ENCODE measurements around the gene ADAMTSL4. TPM values are rescaled to one million over a fixed set of nuclear protein-coding genes. Genes with fewer than 3 reads are reported as not detected.

ADAMTSL4 gene
- total and polyA plus RNA-seq, 2 experiments from 2014 or later, result 44.2 to 51.9 TPM

- H3K4me3 ChIP-seq, result no peak overlapping the region
- TF ChIP-seq CTCF (IDR thresholded peaks at IDR 0.05; ENCODE audit: low read depth, low read length), result no peak
These were observed 21.0 kb upstream of the ADAMTSL4 start for GRCh38 chr1:150528196-150528595.

GRCh38 chr1:150529017-150529416, 20.2 kb upstream of the ADAMTSL4 start:
- Histone ChIP-seq H3K27ac (no peak overlapping the region), H3K36me3 (no peaks in the 10 kb centered on the region), H3K9me3 (ENCODE audit: low read depth) (no peaks in the 10 kb centered on the region), H3K4me1 (ENCODE audit: low read depth) (no peaks in the 10 kb centered on the region), H3K27me3 (no peaks in the 10 kb centered on the region), H3K4me3 (no peak overlapping the region)
- no peak for TF ChIP-seq CTCF (IDR thresholded peaks at IDR 0.05; ENCODE audit: low read depth, low read length)
- peak in 1 of 2 donors; percentile 91 for DNase-seq (ENCODE audit: low read depth in 1 of 2, low spot score in 1 of 2)

More at GRCh38 chr1:150528196-150528595, 21.0 kb upstream of the ADAMTSL4 start:
- no peaks in the 10 kb centered on the region for H3K4me1 ChIP-seq (ENCODE audit: low read depth)
- no peak overlapping the region for H3K27ac ChIP-seq
- H3K36me3 ChIP-seq, result no peaks in the 10 kb centered on the region
- no peaks in the 10 kb centered on the region for H3K27me3 ChIP-seq
- DNase-seq (ENCODE audit: low read depth in 1 of 2, low spot score in 1 of 2), result no peak
- no peaks in the 10 kb centered on the region for H3K9me3 ChIP-seq (ENCODE audit: low read depth)

GRCh38 chr1:150530491-150531159, 18.6 kb upstream of the ADAMTSL4 start:
- no peaks in the 10 kb centered on the region for H3K9me3 ChIP-seq (ENCODE audit: low read depth)
- no peak for DNase-seq (ENCODE audit: low read depth in 1 of 2, low spot score in 1 of 2)
- no peak overlapping the region for H3K27ac ChIP-seq
- no peaks in the 10 kb centered on the region for H3K27me3 ChIP-seq
- H3K36me3 ChIP-seq, result no peaks in the 10 kb centered on the region
- no peak overlapping the region for H3K4me3 ChIP-seq
- TF ChIP-seq CTCF (IDR thresholded peaks at IDR 0.05; ENCODE audit: low read depth, low read length), result no peak
- H3K4me1 ChIP-seq (ENCODE audit: low read depth), result peaks cover 5% of the 10 kb centered on the region

- Histone ChIP-seq H3K9me3 (ENCODE audit: low read depth) (no peaks in the 10 kb centered on the region), H3K36me3 (no peaks in the 10 kb centered on the region), H3K27me3 (no peaks in the 10 kb centered on the region), H3K4me3 (no peak overlapping the region), H3K4me1 (ENCODE audit: low read depth) (peaks cover 5% of the 10 kb centered on the region), H3K27ac (no peak overlapping the region)
- no peak for TF ChIP-seq CTCF (IDR thresholded peaks at IDR 0.05; ENCODE audit: low read depth, low read length)
- no peak for DNase-seq (ENCODE audit: low read depth in 1 of 2, low spot score in 1 of 2)
These were observed 16.3 kb upstream of the ADAMTSL4 start for GRCh38 chr1:150532860-150533259.

- H3K27ac ChIP-seq, result no peak overlapping the region
- no peak for DNase-seq (ENCODE audit: low read depth in 1 of 2, low spot score in 1 of 2)
- peaks cover 12% of the 10 kb centered on the region for H3K4me1 ChIP-seq (ENCODE audit: low read depth)
These were observed 15.2 kb upstream of the ADAMTSL4 start for GRCh38 chr1:150534002-150534401.

More at GRCh38 chr1:150534002-150534401, 15.2 kb upstream of the ADAMTSL4 start:
- Histone ChIP-seq H3K9me3 (ENCODE audit: low read depth) (no peaks in the 10 kb centered on the region), H3K27me3 (no peaks in the 10 kb centered on the region), H3K4me3 (no peak overlapping the region), H3K36me3 (no peaks in the 10 kb centered on the region)
- TF ChIP-seq CTCF (IDR thresholded peaks at IDR 0.05; ENCODE audit: low read depth, low read length), result no peak

All from cardiac muscle cell (in vitro differentiated cells and primary cell).